Measurements from ENCODE around the gene AFF1. TPM values are rescaled to one million over a fixed set of nuclear protein-coding genes. Genes with fewer than 3 reads are reported as not detected.

Gene AFF1
- total RNA-seq, 2 donors from 2014 or later, result 42.8 to 57.0 TPM

DNA sequence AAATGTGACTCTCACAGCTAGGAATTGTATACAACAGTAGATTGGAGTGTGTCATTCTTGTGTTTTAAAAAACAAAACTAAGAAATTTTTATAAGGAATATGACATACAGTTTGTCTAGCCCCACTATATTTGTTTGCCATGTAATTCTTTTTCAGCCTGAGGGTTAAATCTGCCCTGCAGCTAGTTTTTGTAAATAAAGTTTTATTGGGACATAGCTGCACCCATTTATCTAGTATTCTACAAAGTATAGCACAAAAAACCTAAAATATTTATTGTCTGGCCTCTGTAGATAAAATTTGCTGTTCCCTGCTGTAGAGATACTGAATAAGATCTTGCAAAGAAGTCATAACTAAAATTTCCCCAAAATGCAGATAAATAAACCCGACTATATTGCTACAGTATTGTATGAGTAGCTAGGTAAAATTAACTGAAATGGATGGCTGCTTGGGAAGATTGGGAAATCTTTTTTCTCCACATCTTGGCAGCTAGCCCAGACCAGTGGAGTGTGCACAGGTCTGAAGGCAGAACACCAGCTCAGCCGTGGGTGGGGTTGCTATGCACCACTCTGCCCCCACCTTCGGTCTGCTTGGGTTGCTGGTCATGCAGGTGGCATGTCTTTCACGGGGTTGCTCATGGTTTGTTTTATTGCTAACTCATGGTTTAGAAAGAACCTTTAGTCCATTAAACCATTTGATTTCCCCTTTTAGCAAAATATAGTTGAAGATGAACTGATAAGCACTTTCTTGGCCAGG is 157.8 kb downstream of the AFF1 start:
- Histone ChIP-seq H3K4me1 (peaks cover 22% of the 10 kb centered on the region), H3K27me3 (no peaks in the 10 kb centered on the region), H3K4me3 (no peak overlapping the region), H3K27ac (peak overlapping the region in 2 of 4 donors; percentile 6 to 67), H3K36me3 (replicated peaks in 1 of 2; ENCODE audit: insufficient read depth in 1 of 2, low read depth in 2 of 2) (no peaks in the 10 kb centered on the region), H3K9me3 (no peaks in the 10 kb centered on the region)
- TF ChIP-seq POLR2A (IDR thresholded peaks at IDR 0.05) (no peak), CTCF (IDR thresholded peaks at IDR 0.05) (no peak)
- intact Hi-C loops (cut with DNase I), result loop anchor here (5.0 kb wide), 1 partner anchor 170 kb away; no protein-coding TSS in a partner anchor
- peak; percentile 87 for ATAC-seq
- DNase-seq, result peak; percentile 67 to 84 (median 80)
- WGBS, 2 donors, result 10 to 11% methylated on average over 4 of the region's 4 CpGs

DNA sequence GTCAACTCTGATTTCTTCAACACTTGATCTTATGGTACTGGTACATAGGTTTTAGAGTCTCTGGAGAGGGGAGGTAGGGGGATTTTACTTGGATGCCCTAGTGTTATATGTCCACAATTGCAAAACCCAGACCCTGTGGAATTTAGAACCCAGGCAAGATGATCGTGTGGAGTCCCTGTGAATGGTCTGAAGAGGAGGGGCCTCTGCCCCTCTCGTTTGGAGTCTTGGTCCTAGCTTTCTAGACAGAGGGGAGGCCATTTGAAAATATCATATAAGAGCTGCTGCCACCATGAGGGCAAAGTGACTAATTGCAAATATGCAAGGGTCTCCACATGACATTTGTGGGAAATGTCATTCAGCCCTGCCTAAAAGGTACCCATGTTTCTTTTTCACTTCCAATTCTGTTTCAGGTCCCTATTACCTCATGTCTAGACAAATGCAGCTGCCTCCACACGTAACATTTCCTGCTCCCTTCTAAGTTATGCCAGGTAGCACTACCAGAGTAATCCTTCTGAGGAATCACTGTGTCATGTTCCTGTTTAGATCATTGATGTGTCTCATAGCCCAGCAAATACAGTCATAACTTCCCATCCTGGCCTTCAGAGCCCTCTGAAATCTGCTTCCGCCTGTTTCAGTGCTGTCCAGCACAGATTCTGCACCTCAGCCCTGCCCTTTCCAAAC is 158.8 kb downstream of the AFF1 start:
- peak; percentile 65 for ATAC-seq
- no peak for TF ChIP-seq POLR2A (IDR thresholded peaks at IDR 0.05)
- peak; percentile 38 to 72 (median 59) for TF ChIP-seq CTCF (IDR thresholded peaks at IDR 0.05)
- intact Hi-C loops (cut with DNase I), result loop anchor here (5.0 kb wide), 1 partner anchor 171 kb away; no protein-coding TSS in a partner anchor
- peaks cover 22% of the 10 kb centered on the region for H3K4me1 ChIP-seq
- H3K4me3 ChIP-seq, result no peak overlapping the region
- no peaks in the 10 kb centered on the region for H3K27me3 ChIP-seq
- H3K9me3 ChIP-seq, result no peaks in the 10 kb centered on the region
- no peaks in the 10 kb centered on the region for H3K36me3 ChIP-seq (replicated peaks in 1 of 2; ENCODE audit: insufficient read depth in 1 of 2, low read depth in 2 of 2)
- WGBS, 2 donors, result 27 to 28% methylated on average over 4 of the region's 4 CpGs
- DNase-seq, result peak; percentile 33 to 55 (median 42)
- H3K27ac ChIP-seq, result peak overlapping the region in 2 of 4 donors; percentile 6 to 67

GRCh38 chr4:87097075-87097474 is 162.3 kb downstream of the AFF1 start:
- no peak for ATAC-seq
- Histone ChIP-seq H3K36me3 (replicated peaks in 1 of 2; ENCODE audit: insufficient read depth in 1 of 2, low read depth in 2 of 2) (no peaks in the 10 kb centered on the region), H3K4me3 (no peak overlapping the region), H3K27me3 (no peaks in the 10 kb centered on the region), H3K9me3 (no peaks in the 10 kb centered on the region), H3K4me1 (peaks cover 13% of the 10 kb centered on the region), H3K27ac (no peak overlapping the region)
- WGBS, 2 donors, result 51 to 63% methylated on average over 1 to 4 of the region's 4 CpGs
- no peak for TF ChIP-seq CTCF (IDR thresholded peaks at IDR 0.05)
- no peak for TF ChIP-seq POLR2A (IDR thresholded peaks at IDR 0.05)
- intact Hi-C loops (cut with DNase I), result no loop called here
- no peak for DNase-seq

GRCh38 chr4:87100168-87100567 is 165.4 kb downstream of the AFF1 start:
- H3K27me3 ChIP-seq, result no peaks in the 10 kb centered on the region
- H3K4me3 ChIP-seq, result no peak overlapping the region
- ATAC-seq (no peak), DNase-seq (no peak)
- H3K27ac ChIP-seq, result no peak overlapping the region
- intact Hi-C loops (cut with DNase I), result no loop called here
- no peaks in the 10 kb centered on the region for H3K9me3 ChIP-seq
- 74 to 91% methylated on average over 1 of the region's 1 CpG for WGBS, 2 donors
- TF ChIP-seq POLR2A (IDR thresholded peaks at IDR 0.05) (no peak), CTCF (IDR thresholded peaks at IDR 0.05) (no peak)
- H3K4me1 ChIP-seq, result peaks cover 10% of the 10 kb centered on the region
- H3K36me3 ChIP-seq (replicated peaks in 1 of 2; ENCODE audit: insufficient read depth in 1 of 2, low read depth in 2 of 2), result no peaks in the 10 kb centered on the region
